SK-N-SH (cell line): Measurements from ENCODE around the gene ATP1A2. TPM values are rescaled to one million over a fixed set of nuclear protein-coding genes. Genes with fewer than 3 reads are reported as not detected.

Experiments used
- CTCF ChIA-PET: fragments of 300-600, 350-600 bp; formaldehyde crosslinking; extraction: SDS; loops from one replicate; lab custom pipeline; 2021; lab: Yijun Ruan, JAX
- POLR2A ChIA-PET: fragments of 350-600 bp; sonication (Branson Sonifier 250); formaldehyde crosslinking; extraction: SDS; loops from one replicate; lab custom pipeline; 2020; ENCODE audit warnings: antibody characterized with exemption, inconsistent platforms; lab: Yijun Ruan, JAX
- DNase-seq: peaks from one replicate; pipeline ENCODE4 v3.0.0; 2012
- H2AFZ ChIP-seq: fragments of 200-600 bp; sonication (generic); 2 replicates; pipeline ENCODE4 v1.8.1; 2016; ENCODE audit warnings: antibody characterized with exemption, mild to moderate bottlenecking, low read depth
- H3F3A ChIP-seq: fragments of 200-600 bp; sonication (generic); replicated peaks from 2 replicates; pipeline ENCODE3; 2016; ENCODE audit warnings: antibody characterized with exemption, mild to moderate bottlenecking; ENCODE audit not compliant: insufficient read depth
- H3K27ac ChIP-seq, 2 experiments: fragments of 200-500 bp in 1 of 2; fragments of 200-600 bp in 1 of 2; sonication (Bioruptor generic) in 1 of 2; sonication (generic), shearing (Covaris generic) in 1 of 2; 2 replicates each; pipeline versions ENCODE4 v1.5.1 to v1.6.1; 2014 to 2016; ENCODE audit warnings: low read depth in 2 of 2, inconsistent platforms in 1 of 2, low read length in 1 of 2, mild to moderate bottlenecking in 1 of 2, mixed read lengths in 1 of 2
- H3K27me3 ChIP-seq: fragments of 200-600 bp; sonication (generic), shearing (Covaris generic); 2 replicates; pipeline ENCODE4 v1.6.1; 2016; ENCODE audit warnings: mixed run types; ENCODE audit not compliant: insufficient read depth
- H3K36me3 ChIP-seq, 2 experiments: fragments of 200-500 bp in 1 of 2; fragments of 200-600 bp in 1 of 2; sonication (Bioruptor generic) in 1 of 2; sonication (generic) in 1 of 2; replicated peaks in 1 of 2; 2 replicates each; pipeline versions ENCODE3 to v1.5.1; 2014 to 2016; ENCODE audit warnings: low read length in 1 of 2, mild to moderate bottlenecking in 1 of 2; ENCODE audit not compliant: insufficient read depth in 2 of 2, control insufficient read depth in 1 of 2
- H3K4me1 ChIP-seq, 2 experiments: fragments of 200-500 bp in 1 of 2; fragments of 200-600 bp in 1 of 2; sonication (Bioruptor generic) in 1 of 2; sonication (generic), shearing (Covaris generic) in 1 of 2; 2 replicates each; pipeline versions ENCODE4 v1.5.1 to v1.6.1; 2014 to 2016; ENCODE audit warnings: low read depth in 1 of 2, low read length in 1 of 2, mixed run types in 1 of 2; ENCODE audit not compliant: insufficient read depth in 2 of 2, control insufficient read depth in 1 of 2
- H3K4me2 ChIP-seq: fragments of 200-600 bp; sonication (generic), shearing (Covaris generic); 2 replicates; pipeline ENCODE4 v1.6.1; 2017; ENCODE audit warnings: mixed run types
- H3K4me3 ChIP-seq, 2 experiments: fragments of 200-500 bp in 1 of 2; fragments of 200-600 bp in 1 of 2; sonication (Bioruptor generic) in 1 of 2; sonication (generic), shearing (Covaris generic) in 1 of 2; 2 replicates each; pipeline versions ENCODE4 v1.5.1 to v1.8.1; 2014 to 2016; ENCODE audit warnings: low read depth in 2 of 2, inconsistent platforms in 1 of 2, low read length in 1 of 2, mild to moderate bottlenecking in 1 of 2, mixed read lengths in 1 of 2, moderate library complexity in 1 of 2
- H3K79me2 ChIP-seq: fragments of 200-600 bp; sonication (generic); 2 replicates; pipeline ENCODE4 v1.8.1; 2017; ENCODE audit warnings: mild to moderate bottlenecking; ENCODE audit not compliant: insufficient read depth
- H3K9ac ChIP-seq: fragments of 200-600 bp; sonication (generic); 2 replicates; pipeline ENCODE4 v1.6.1; 2017; ENCODE audit warnings: mixed run types
- H3K9me2 ChIP-seq: fragments of 200-600 bp; sonication (generic); 2 replicates; pipeline ENCODE4 v1.6.1; 2017; ENCODE audit warnings: mixed run types
- H3K9me3 ChIP-seq: fragments of 200-600 bp; sonication (generic); 2 replicates; pipeline ENCODE4 v1.6.1; 2017; ENCODE audit warnings: mixed run types, mild to moderate bottlenecking, moderate library complexity
- H4K20me1 ChIP-seq: fragments of 200-600 bp; sonication (generic); 2 replicates; pipeline ENCODE4 v1.6.1; 2017; ENCODE audit warnings: mild to moderate bottlenecking, mixed run types; ENCODE audit not compliant: insufficient read depth
- EP300 ChIP-seq, 2 experiments: IDR thresholded peaks; 2 replicates each; pipeline versions ENCODE4 v1.4.0 to v1.6.1; 2012; ENCODE audit warnings: borderline replicate concordance in 1 of 2, low read depth in 1 of 2, low read length in 1 of 2
- EZH2phosphoT487 ChIP-seq: fragments of 200-600 bp; sonication (generic); IDR thresholded peaks from 2 replicates; pipeline ENCODE4 v1.6.1; 2017; ENCODE audit warnings: low read depth, mixed run types, mild to moderate bottlenecking, antibody characterized with exemption, moderate library complexity, borderline replicate concordance
- FOSL2 ChIP-seq: IDR thresholded peaks from 2 replicates; pipeline ENCODE4 v1.4.0; 2012; ENCODE audit warnings: low read depth, mild to moderate bottlenecking, moderate library complexity, borderline replicate concordance
- FOXJ3 ChIP-seq: sonication (generic); formaldehyde crosslinking; IDR thresholded peaks from 2 replicates; pipeline ENCODE4 v1.5.1; 2020; ENCODE audit warnings: mild to moderate bottlenecking, missing genetic modification reagents
- FOXM1 ChIP-seq: IDR thresholded peaks from 2 replicates; pipeline ENCODE4 v1.4.0; 2012; ENCODE audit warnings: low read depth, mild to moderate bottlenecking
- GABPA ChIP-seq: IDR thresholded peaks from 2 replicates; pipeline ENCODE4 v1.4.0; 2012; ENCODE audit warnings: low read depth, mild to moderate bottlenecking
- GATA2 ChIP-seq: sonication (generic); formaldehyde crosslinking; IDR thresholded peaks from 2 replicates; pipeline ENCODE4 v1.5.0; 2020; ENCODE audit warnings: mild to moderate bottlenecking, missing genetic modification reagents
- IRF3 ChIP-seq: fragments of 150-350 bp; IDR thresholded peaks from 2 replicates; pipeline ENCODE4 v1.6.1; 2016; ENCODE audit warnings: mild to moderate bottlenecking, low read depth, low read length
- MEF2A ChIP-seq: IDR thresholded peaks from 2 replicates; pipeline ENCODE4 v1.4.0; 2012; ENCODE audit warnings: low read depth, borderline replicate concordance
- NFIC ChIP-seq: IDR thresholded peaks from 2 replicates; pipeline ENCODE4 v1.4.0; 2012; ENCODE audit warnings: borderline replicate concordance
- PBX3 ChIP-seq: IDR thresholded peaks from 2 replicates; pipeline ENCODE4; 2012
- POLR2AphosphoS5 ChIP-seq: IDR thresholded peaks from 2 replicates; pipeline ENCODE4 v1.6.1; 2012; ENCODE audit warnings: low read depth, low read length
- RAD21 ChIP-seq: IDR thresholded peaks from 2 replicates; pipeline ENCODE4 v1.6.1; 2012; ENCODE audit warnings: mild to moderate bottlenecking, low read length
- TAF1 ChIP-seq: IDR thresholded peaks from 2 replicates; pipeline ENCODE4 v1.6.1; 2012; ENCODE audit warnings: low read depth, mild to moderate bottlenecking, low read length, moderate library complexity, borderline replicate concordance
- TEAD4 ChIP-seq: IDR thresholded peaks from 2 replicates; pipeline ENCODE4 v1.4.0; 2012; ENCODE audit warnings: mild to moderate bottlenecking, borderline replicate concordance; ENCODE audit not compliant: insufficient read depth
- USF2 ChIP-seq: fragments of 150-350 bp; IDR thresholded peaks from 2 replicates; pipeline ENCODE4 v1.6.1; 2017; ENCODE audit warnings: antibody characterized with exemption, low read length, low read depth, borderline replicate concordance
- WGBS: methylation state at CpG from one replicate; pipeline ENCODE4 v1.1.6; 2017; ENCODE audit warnings: low lambda C conversion rate; 5-methylcytosine and 5-hydroxymethylcytosine counted together
- polyA plus RNA-seq, 3 experiments: library from polyadenylated mRNA; depleted of rRNA; stranded (reverse); fragments of >200 nt; gene quantifications; 2 replicates each; pipeline ENCODE4 v1.2.3, GENCODE V29; 2012

The ATP1A2 gene
- polyA plus RNA-seq, 1 of the 3 experiments (the other 2 are of a cell fraction), result 0.07 TPM

- no peak for DNase-seq
- Histone ChIP-seq H4K20me1 (no peaks in the 10 kb centered on the region), H3K36me3 (no peaks in the 10 kb centered on the region), H3K4me2 (no peak overlapping the region), H2AFZ (no peak overlapping the region), H3K9me2 (no peaks in the 10 kb centered on the region), H3K9ac (no peak overlapping the region), H3F3A (no peaks in the 10 kb centered on the region), H3K9me3 (no peaks in the 10 kb centered on the region), H3K79me2 (no peaks in the 10 kb centered on the region), H3K27me3 (peaks cover 15% of the 10 kb centered on the region), H3K4me3 (no peak overlapping the region), H3K4me1 (peaks cover 0 to 5% of the 10 kb centered on the region in 2 experiments; a peak in 1 of 4 replicates), H3K27ac (no peak overlapping the region)
- 14% methylated on average over 4 of the region's 4 CpGs for WGBS
- ChIA-PET CTCF (interaction anchor here (1.1 to 14.2 kb wide), 3 partner anchors 10 to 29 kb away, joined by 3 to 163 read pairs (median 74); no protein-coding TSS in a partner anchor), POLR2A (no interaction called here)
- TF ChIP-seq FOXJ3 (CRISPR knock-in tag) (no peak), POLR2AphosphoS5 (no peak), TEAD4 (no peak), TAF1 (no peak), FOXM1 (no peak), EZH2phosphoT487 (no peak), GABPA (no peak), USF2 (no peak), RAD21 (no peak), NFIC (no peak), FOSL2 (no peak), MEF2A (no peak), EP300 (IDR thresholded peaks at IDR 0.05; ENCODE audit: borderline replicate concordance in 1 of 2, low read depth in 1 of 2, low read length in 1 of 2) (no peak), IRF3 (no peak), PBX3 (no peak), GATA2 (no peak)
Measured at GRCh38 chr1:160074865-160075264, 40.7 kb upstream of the ATP1A2 start.
